SU-DHL-6 (cell line): Measurements from ENCODE around the gene PRKCE.

ENCODE experiments used
- EZH2phosphoT487 ChIP-seq: fragments of 200-600 bp; sonication (generic), shearing (Covaris generic); conservative IDR thresholded peaks from 2 replicates; pipeline ENCODE4 v1.6.1; 2018; ENCODE audit warnings: mild to moderate bottlenecking, antibody characterized with exemption, low read length, moderate library complexity, mixed read lengths
- TF ChIP-seq, protein P1 (sequence below): fragments of 200-600 bp; sonication (generic); IDR thresholded peaks from one replicate; pipeline ENCODE4 v1.5.1; 2017; ENCODE audit warnings: antibody characterized with exemption, mild to moderate bottlenecking, low read length, moderate library complexity; ENCODE audit not compliant: insufficient read depth, poor library complexity, severe bottlenecking

GRCh38 chr2:46036929-46037328, 385.5 kb downstream of the PRKCE start:
- TF ChIP-seq EZH2phosphoT487: no peak
- TF ChIP-seq, protein P1, sequence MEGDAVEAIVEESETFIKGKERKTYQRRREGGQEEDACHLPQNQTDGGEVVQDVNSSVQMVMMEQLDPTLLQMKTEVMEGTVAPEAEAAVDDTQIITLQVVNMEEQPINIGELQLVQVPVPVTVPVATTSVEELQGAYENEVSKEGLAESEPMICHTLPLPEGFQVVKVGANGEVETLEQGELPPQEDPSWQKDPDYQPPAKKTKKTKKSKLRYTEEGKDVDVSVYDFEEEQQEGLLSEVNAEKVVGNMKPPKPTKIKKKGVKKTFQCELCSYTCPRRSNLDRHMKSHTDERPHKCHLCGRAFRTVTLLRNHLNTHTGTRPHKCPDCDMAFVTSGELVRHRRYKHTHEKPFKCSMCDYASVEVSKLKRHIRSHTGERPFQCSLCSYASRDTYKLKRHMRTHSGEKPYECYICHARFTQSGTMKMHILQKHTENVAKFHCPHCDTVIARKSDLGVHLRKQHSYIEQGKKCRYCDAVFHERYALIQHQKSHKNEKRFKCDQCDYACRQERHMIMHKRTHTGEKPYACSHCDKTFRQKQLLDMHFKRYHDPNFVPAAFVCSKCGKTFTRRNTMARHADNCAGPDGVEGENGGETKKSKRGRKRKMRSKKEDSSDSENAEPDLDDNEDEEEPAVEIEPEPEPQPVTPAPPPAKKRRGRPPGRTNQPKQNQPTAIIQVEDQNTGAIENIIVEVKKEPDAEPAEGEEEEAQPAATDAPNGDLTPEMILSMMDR: no peak
